K562 (cell line): ENCODE data around the gene SCN1B. TPM values are rescaled to one million over a fixed set of nuclear protein-coding genes. Genes with fewer than 3 reads are reported as not detected.

Experiments used
- CBX8 ChIP-seq: fragments of 200-600 bp; sonication (generic); IDR thresholded peaks from 2 replicates; pipeline ENCODE4 v1.6.1; 2012; ENCODE audit warnings: borderline replicate concordance, mixed run types, low read depth, mild to moderate bottlenecking, moderate library complexity, mixed read lengths, low read length, control low read depth, inconsistent platforms; ENCODE audit not compliant: poor library complexity, severe bottlenecking; ENCODE audit errors: extremely low read depth
- CXXC5 ChIP-seq: fragments of 250-450 bp; sonication (Bioruptor Pico); IDR thresholded peaks from 2 replicates; pipeline ENCODE4 v1.8.0; 2022; ENCODE audit warnings: inconsistent platforms, mild to moderate bottlenecking, moderate library complexity
- HCFC1 ChIP-seq: IDR thresholded peaks from 2 replicates; pipeline ENCODE4 v1.6.1; 2012; ENCODE audit warnings: low read depth, low read length, improper control_type of control experiment
- KHSRP ChIP-seq: fragments of 450-650 bp; IDR thresholded peaks from 2 replicates; pipeline ENCODE4 v1.6.1; 2017
- NFIC ChIP-seq: fragments of 450-650 bp; IDR thresholded peaks from 2 replicates; pipeline ENCODE4 v1.6.1; 2017; ENCODE audit warnings: mild to moderate bottlenecking, inconsistent platforms
- TAF1 ChIP-seq: IDR thresholded peaks from 2 replicates; pipeline ENCODE4 v1.6.1; 2011; ENCODE audit warnings: mild to moderate bottlenecking, low read length, moderate library complexity; ENCODE audit not compliant: insufficient read depth, control insufficient read depth, severe bottlenecking; ENCODE audit errors: extremely low read depth
- TFAM ChIP-seq: fragments of 250-450 bp; sonication (Bioruptor Pico); conservative IDR thresholded peaks from 2 replicates; pipeline ENCODE4 v1.5.0; 2021; ENCODE audit warnings: mild to moderate bottlenecking, moderate library complexity
- ZFP30 ChIP-seq: fragments of 250-450 bp; sonication (Bioruptor Pico); IDR thresholded peaks from 2 replicates; pipeline ENCODE4 v1.8.0; 2022; ENCODE audit warnings: moderate library complexity, mild to moderate bottlenecking, inconsistent platforms, borderline replicate concordance
- ZNF347 ChIP-seq: fragments of 450-650 bp; formaldehyde crosslinking; IDR thresholded peaks from 2 replicates; pipeline ENCODE4 v1.4.0; 2020; ENCODE audit warnings: low read depth, mild to moderate bottlenecking, moderate library complexity
- polyA plus RNA-seq, 8 experiments: library from polyadenylated mRNA; depleted of rRNA in 4 of 8; stranded (reverse) in 5 of 8; unstranded in 3 of 8; fragments of >200 nt; fragmentation: Nextera tagmentation in 2 of 8; fragmentation: Illumina TruSeq in 1 of 8; extraction: Ambion mirVana in 2 of 8; extraction: Trizol in 1 of 8; gene quantifications; 2 replicates each; pipeline versions ENCODE4 v1.2.1 to v1.2.3, GENCODE V29; 2011 to 2014; ENCODE audit warnings: inconsistent platforms in 1 of 8, missing spikeins in 1 of 8
- total RNA-seq, 7 experiments: library from RNA; depleted of rRNA in 6 of 7; stranded (reverse); fragments of >200 nt in 6 of 7; fragmentation: Illumina TruSeq in 2 of 7; extraction: Trizol in 2 of 7; gene quantifications; 2 replicates each; pipeline versions ENCODE4 v1.2.1 to v1.2.3, GENCODE V29; 2011 to 2021; ENCODE audit warnings: low replicate concordance in 1 of 7
- TF ChIP-seq, protein P1 (sequence below): fragments of 450-650 bp; IDR thresholded peaks from 2 replicates; pipeline ENCODE4 v1.6.1; 2016
- TF ChIP-seq, protein P2 (sequence below), 3 experiments: fragments of 200-800 bp in 1 of 3; sonication (Bioruptor generic) in 1 of 3; sonication (generic) in 1 of 3; formaldehyde crosslinking in 1 of 3; IDR thresholded peaks; 2 replicates each; pipeline versions ENCODE4 v1.6.1 to v1.8.0; 2016 to 2022; ENCODE audit warnings: mild to moderate bottlenecking in 2 of 3, missing compliant biosample characterization in 2 of 3, missing genetic modification characterization in 2 of 3, missing genetic modification reagents in 1 of 3
- TF ChIP-seq, protein P3 (sequence below): fragments of 200-800 bp; sonication (Bioruptor generic); IDR thresholded peaks from 2 replicates; pipeline ENCODE4 v1.6.1; 2017; ENCODE audit warnings: missing genetic modification characterization, missing compliant biosample characterization
- TF ChIP-seq, protein P4 (sequence below): fragments of 250-450 bp; sonication (Bioruptor Pico); IDR thresholded peaks from 2 replicates; pipeline ENCODE4 v1.5.1; 2021; ENCODE audit warnings: mild to moderate bottlenecking
- TF ChIP-seq, protein P5 (sequence below), 2 experiments: fragments of 200-800 bp in 1 of 2; sonication (Bioruptor generic) in 1 of 2; sonication (generic) in 1 of 2; formaldehyde crosslinking in 1 of 2; IDR thresholded peaks in 1 of 2; conservative IDR thresholded peaks in 1 of 2; 2 replicates each; pipeline versions ENCODE4 v1.5.0 to v1.6.1; 2016 to 2020; ENCODE audit warnings: missing compliant biosample characterization in 1 of 2, missing genetic modification characterization in 1 of 2, missing genetic modification reagents in 1 of 2
- TF ChIP-seq, protein P6 (sequence below): sonication (generic); formaldehyde crosslinking; IDR thresholded peaks from 2 replicates; pipeline ENCODE4 v1.8.0; 2022; ENCODE audit warnings: missing genetic modification reagents, mild to moderate bottlenecking, moderate library complexity, borderline replicate concordance

The SCN1B gene
- total and polyA plus RNA-seq, 9 of the 15 experiments (the other 6 are each of a cell fraction or from before 2014, with no cell fraction given): 0.03 to 2.5 (median 0.91) TPM

DNA sequence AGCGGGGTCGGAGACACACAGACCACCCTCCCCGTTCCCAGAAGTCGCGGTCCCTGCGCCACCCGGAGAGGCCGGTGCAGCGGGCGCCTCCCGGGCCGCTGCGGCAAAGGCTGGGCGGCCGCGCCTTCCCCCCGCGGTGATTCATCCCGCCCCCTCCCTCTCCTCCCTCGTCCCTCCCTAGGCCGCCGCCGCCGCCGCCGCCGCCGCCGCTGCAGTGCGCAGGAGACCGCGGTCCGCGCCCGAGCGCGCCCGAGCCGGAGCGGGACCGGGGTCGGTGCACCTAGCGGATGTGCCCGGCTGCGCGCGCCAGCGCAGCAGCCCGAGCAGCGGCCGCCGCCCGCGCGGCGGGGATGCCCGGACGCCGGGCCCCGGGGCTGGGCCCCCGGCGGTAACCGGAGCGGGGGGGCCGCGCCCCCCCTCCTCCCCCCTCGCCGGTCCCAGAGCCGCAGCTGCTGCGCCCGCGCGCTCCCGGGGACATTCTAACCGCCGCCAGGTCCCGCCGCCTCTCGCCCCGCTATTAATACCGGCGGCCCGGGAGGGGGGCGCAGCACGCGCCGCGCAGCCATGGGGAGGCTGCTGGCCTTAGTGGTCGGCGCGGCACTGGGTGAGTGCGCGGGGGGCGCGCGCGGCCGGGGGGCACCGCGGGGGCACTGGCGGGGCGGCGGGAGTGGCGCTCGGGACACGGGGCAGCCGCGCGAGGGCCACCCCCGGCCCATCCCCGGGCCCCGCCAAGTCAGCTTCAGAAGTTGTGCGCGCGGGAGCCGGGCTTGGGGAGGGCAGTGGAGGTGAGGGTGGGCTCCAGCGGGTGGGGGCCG lies at the start of gene SCN1B (continued):
- TF ChIP-seq, protein P1, sequence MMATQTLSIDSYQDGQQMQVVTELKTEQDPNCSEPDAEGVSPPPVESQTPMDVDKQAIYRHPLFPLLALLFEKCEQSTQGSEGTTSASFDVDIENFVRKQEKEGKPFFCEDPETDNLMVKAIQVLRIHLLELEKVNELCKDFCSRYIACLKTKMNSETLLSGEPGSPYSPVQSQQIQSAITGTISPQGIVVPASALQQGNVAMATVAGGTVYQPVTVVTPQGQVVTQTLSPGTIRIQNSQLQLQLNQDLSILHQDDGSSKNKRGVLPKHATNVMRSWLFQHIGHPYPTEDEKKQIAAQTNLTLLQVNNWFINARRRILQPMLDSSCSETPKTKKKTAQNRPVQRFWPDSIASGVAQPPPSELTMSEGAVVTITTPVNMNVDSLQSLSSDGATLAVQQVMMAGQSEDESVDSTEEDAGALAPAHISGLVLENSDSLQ: no peak
- TF ChIP-seq KHSRP: no peak
- TF ChIP-seq TFAM: no peak
- TF ChIP-seq, protein P2, sequence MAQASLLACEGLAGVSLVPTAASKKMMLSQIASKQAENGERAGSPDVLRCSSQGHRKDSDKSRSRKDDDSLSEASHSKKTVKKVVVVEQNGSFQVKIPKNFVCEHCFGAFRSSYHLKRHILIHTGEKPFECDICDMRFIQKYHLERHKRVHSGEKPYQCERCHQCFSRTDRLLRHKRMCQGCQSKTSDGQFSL (CRISPR knock-in tag; IDR thresholded peaks at IDR 0.05): no peak
- TF ChIP-seq, protein P2 (tag; IDR thresholded peaks at IDR 0.05): peak in 1 of 2 experiments; percentile 78; a peak in 1 of 4 replicates
- no peak for TF ChIP-seq CBX8
- TF ChIP-seq, protein P3, sequence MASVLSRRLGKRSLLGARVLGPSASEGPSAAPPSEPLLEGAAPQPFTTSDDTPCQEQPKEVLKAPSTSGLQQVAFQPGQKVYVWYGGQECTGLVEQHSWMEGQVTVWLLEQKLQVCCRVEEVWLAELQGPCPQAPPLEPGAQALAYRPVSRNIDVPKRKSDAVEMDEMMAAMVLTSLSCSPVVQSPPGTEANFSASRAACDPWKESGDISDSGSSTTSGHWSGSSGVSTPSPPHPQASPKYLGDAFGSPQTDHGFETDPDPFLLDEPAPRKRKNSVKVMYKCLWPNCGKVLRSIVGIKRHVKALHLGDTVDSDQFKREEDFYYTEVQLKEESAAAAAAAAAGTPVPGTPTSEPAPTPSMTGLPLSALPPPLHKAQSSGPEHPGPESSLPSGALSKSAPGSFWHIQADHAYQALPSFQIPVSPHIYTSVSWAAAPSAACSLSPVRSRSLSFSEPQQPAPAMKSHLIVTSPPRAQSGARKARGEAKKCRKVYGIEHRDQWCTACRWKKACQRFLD (CRISPR knock-in tag): no peak
- TF ChIP-seq NFIC: no peak
- peak; percentile 74 for TF ChIP-seq CXXC5 (CRISPR knock-in tag)
- TF ChIP-seq, protein P4, sequence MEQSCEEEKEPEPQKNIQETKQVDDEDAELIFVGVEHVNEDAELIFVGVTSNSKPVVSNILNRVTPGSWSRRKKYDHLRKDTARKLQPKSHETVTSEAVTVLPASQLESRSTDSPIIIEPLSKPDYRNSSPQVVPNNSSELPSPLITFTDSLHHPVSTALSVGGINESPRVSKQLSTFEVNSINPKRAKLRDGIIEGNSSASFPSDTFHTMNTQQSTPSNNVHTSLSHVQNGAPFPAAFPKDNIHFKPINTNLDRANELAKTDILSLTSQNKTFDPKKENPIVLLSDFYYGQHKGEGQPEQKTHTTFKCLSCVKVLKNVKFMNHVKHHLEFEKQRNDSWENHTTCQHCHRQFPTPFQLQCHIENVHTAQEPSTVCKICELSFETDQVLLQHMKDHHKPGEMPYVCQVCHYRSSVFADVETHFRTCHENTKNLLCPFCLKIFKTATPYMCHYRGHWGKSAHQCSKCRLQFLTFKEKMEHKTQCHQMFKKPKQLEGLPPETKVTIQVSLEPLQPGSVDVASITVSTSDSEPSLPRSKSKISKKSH: no peak
- TF ChIP-seq, protein P5, sequence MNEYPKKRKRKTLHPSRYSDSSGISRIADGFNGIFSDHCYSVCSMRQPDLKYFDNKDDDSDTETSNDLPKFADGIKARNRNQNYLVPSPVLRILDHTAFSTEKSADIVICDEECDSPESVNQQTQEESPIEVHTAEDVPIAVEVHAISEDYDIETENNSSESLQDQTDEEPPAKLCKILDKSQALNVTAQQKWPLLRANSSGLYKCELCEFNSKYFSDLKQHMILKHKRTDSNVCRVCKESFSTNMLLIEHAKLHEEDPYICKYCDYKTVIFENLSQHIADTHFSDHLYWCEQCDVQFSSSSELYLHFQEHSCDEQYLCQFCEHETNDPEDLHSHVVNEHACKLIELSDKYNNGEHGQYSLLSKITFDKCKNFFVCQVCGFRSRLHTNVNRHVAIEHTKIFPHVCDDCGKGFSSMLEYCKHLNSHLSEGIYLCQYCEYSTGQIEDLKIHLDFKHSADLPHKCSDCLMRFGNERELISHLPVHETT (CRISPR knock-in tag; conservative IDR thresholded peaks at IDR 0.05 in 1 of 2, IDR thresholded peaks at IDR 0.05 in 1 of 2): peak in 1 of 2 experiments; percentile 99; a peak in 2 of 4 replicates
- TF ChIP-seq TAF1: peak; percentile 28
- TF ChIP-seq, protein P6, sequence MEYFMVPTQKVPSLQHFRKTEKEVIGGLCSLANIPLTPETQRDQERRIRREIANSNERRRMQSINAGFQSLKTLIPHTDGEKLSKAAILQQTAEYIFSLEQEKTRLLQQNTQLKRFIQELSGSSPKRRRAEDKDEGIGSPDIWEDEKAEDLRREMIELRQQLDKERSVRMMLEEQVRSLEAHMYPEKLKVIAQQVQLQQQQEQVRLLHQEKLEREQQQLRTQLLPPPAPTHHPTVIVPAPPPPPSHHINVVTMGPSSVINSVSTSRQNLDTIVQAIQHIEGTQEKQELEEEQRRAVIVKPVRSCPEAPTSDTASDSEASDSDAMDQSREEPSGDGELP: peak; percentile 32; the same call in 1 of the 2 replicates
- TF ChIP-seq HCFC1: 0 out of 2 replicates have a peak, but pooled peaks have one; percentile 2
- TF ChIP-seq ZFP30 (CRISPR knock-in tag): no peak
- TF ChIP-seq ZNF347 (CRISPR knock-in tag): no peak
